ENCODE data around the gene AVL9.

The AVL9 gene

GRCh38 chr7:32524631-32525030 lies 29.3 kb downstream of the AVL9 start:
- no peak overlapping the region for H3K27ac ChIP-seq (ENCODE audit: low read depth, low read length)
- no peak overlapping the region for H3K4me3 ChIP-seq (ENCODE audit: low read length)
- no peak for TF ChIP-seq EZH2phosphoT487 (IDR thresholded peaks at IDR 0.05; ENCODE audit: borderline replicate concordance, low read length)
- no peak for TF ChIP-seq CTCF (IDR thresholded peaks at IDR 0.05; ENCODE audit: low read depth, low read length, poor library complexity, severe bottlenecking)
- peaks cover 25% of the 10 kb centered on the region for H3K36me3 ChIP-seq (ENCODE audit: control insufficient read depth, low read length)
- peaks cover 57% of the 10 kb centered on the region for H3K79me2 ChIP-seq (ENCODE audit: control insufficient read depth, low read length)
- H3F3A ChIP-seq (ENCODE audit: control insufficient read depth, insufficient read depth), result no peaks in the 10 kb centered on the region
- H3K4me2 ChIP-seq (ENCODE audit: low read length), result no peak overlapping the region
- H3K27me3 ChIP-seq (ENCODE audit: control insufficient read depth, low read length), result no peaks in the 10 kb centered on the region
- H4K20me1 ChIP-seq (ENCODE audit: control insufficient read depth, insufficient read depth, low read depth, low read length), result no peaks in the 10 kb centered on the region
- H3K4me1 ChIP-seq (ENCODE audit: control insufficient read depth, low read length), result no peaks in the 10 kb centered on the region
- no peaks in the 10 kb centered on the region for H3K9me2 ChIP-seq (replicated peaks; ENCODE audit: control insufficient read depth, low read length)
- peaks cover 26% of the 10 kb centered on the region for H3K9me3 ChIP-seq (ENCODE audit: control insufficient read depth, insufficient read depth, low read length)

- no peaks in the 10 kb centered on the region for H3K27me3 ChIP-seq (ENCODE audit: control insufficient read depth, low read length)
- TF ChIP-seq EZH2phosphoT487 (IDR thresholded peaks at IDR 0.05; ENCODE audit: borderline replicate concordance, low read length) (no peak), CTCF (IDR thresholded peaks at IDR 0.05; ENCODE audit: low read depth, low read length, poor library complexity, severe bottlenecking) (no peak)
- no peaks in the 10 kb centered on the region for H3F3A ChIP-seq (ENCODE audit: control insufficient read depth, insufficient read depth)
- H3K4me2 ChIP-seq (ENCODE audit: low read length), result no peak overlapping the region
- no peak overlapping the region for H3K4me3 ChIP-seq (ENCODE audit: low read length)
- no peak overlapping the region for H3K27ac ChIP-seq (ENCODE audit: low read depth, low read length)
- peaks cover 14% of the 10 kb centered on the region; the same call in 1 of the 2 replicates for H3K9me3 ChIP-seq (ENCODE audit: control insufficient read depth, insufficient read depth, low read length)
- H3K9me2 ChIP-seq (replicated peaks; ENCODE audit: control insufficient read depth, low read length), result no peaks in the 10 kb centered on the region
- H3K79me2 ChIP-seq (ENCODE audit: control insufficient read depth, low read length), result peaks cover 45% of the 10 kb centered on the region
- peaks cover 14% of the 10 kb centered on the region; the same call in 1 of the 2 replicates for H3K36me3 ChIP-seq (ENCODE audit: control insufficient read depth, low read length)
- H3K4me1 ChIP-seq (ENCODE audit: control insufficient read depth, low read length), result no peaks in the 10 kb centered on the region
- no peaks in the 10 kb centered on the region for H4K20me1 ChIP-seq (ENCODE audit: control insufficient read depth, insufficient read depth, low read depth, low read length)
Measured at GRCh38 chr7:32525839-32526238, 30.6 kb downstream of the AVL9 start.

- Histone ChIP-seq H3K4me3 (ENCODE audit: low read length) (no peak overlapping the region), H3K4me1 (ENCODE audit: control insufficient read depth, low read length) (no peaks in the 10 kb centered on the region), H3K27me3 (ENCODE audit: control insufficient read depth, low read length) (no peaks in the 10 kb centered on the region), H3F3A (ENCODE audit: control insufficient read depth, insufficient read depth) (no peaks in the 10 kb centered on the region), H3K9me2 (replicated peaks; ENCODE audit: control insufficient read depth, low read length) (no peaks in the 10 kb centered on the region), H3K27ac (ENCODE audit: low read depth, low read length) (no peak overlapping the region), H4K20me1 (ENCODE audit: control insufficient read depth, insufficient read depth, low read depth, low read length) (no peaks in the 10 kb centered on the region), H3K4me2 (ENCODE audit: low read length) (no peak overlapping the region), H3K79me2 (ENCODE audit: control insufficient read depth, low read length) (peaks cover 40% of the 10 kb centered on the region), H3K36me3 (ENCODE audit: control insufficient read depth, low read length) (peaks cover 11% of the 10 kb centered on the region), H3K9me3 (ENCODE audit: control insufficient read depth, insufficient read depth, low read length) (no peaks in the 10 kb centered on the region)
- TF ChIP-seq EZH2phosphoT487 (IDR thresholded peaks at IDR 0.05; ENCODE audit: borderline replicate concordance, low read length) (no peak), CTCF (IDR thresholded peaks at IDR 0.05; ENCODE audit: low read depth, low read length, poor library complexity, severe bottlenecking) (no peak)
Measured at GRCh38 chr7:32531402-32531801, 36.1 kb downstream of the AVL9 start.

All from DOHH2 (cell line).